SK-N-SH (cell line): ENCODE data around the gene CCNY.

ENCODE experiments used
- CTCF ChIP-seq: fragments of 200-600 bp; sonication (generic); IDR thresholded peaks from 2 replicates; pipeline ENCODE4 v1.6.1; 2017; ENCODE audit warnings: antibody characterized with exemption, mild to moderate bottlenecking, moderate library complexity
- ELF1 ChIP-seq: IDR thresholded peaks from 2 replicates; pipeline ENCODE4 v1.4.0; 2012
- FOXJ3 ChIP-seq: sonication (generic); formaldehyde crosslinking; IDR thresholded peaks from 2 replicates; pipeline ENCODE4 v1.5.1; 2020; ENCODE audit warnings: mild to moderate bottlenecking, missing genetic modification reagents
- JUND ChIP-seq: IDR thresholded peaks from 2 replicates; pipeline ENCODE4 v1.4.0; 2012
- POLR2AphosphoS5 ChIP-seq: IDR thresholded peaks from 2 replicates; pipeline ENCODE4 v1.6.1; 2012; ENCODE audit warnings: low read depth, low read length
- REST ChIP-seq: IDR thresholded peaks from 2 replicates; pipeline ENCODE4 v1.6.1; 2012; ENCODE audit warnings: mild to moderate bottlenecking, low read depth, low read length, moderate library complexity
- RXRA ChIP-seq: IDR thresholded peaks from 2 replicates; pipeline ENCODE4 v1.4.0; 2012; ENCODE audit warnings: low read depth, mild to moderate bottlenecking, borderline replicate concordance
- SMC3 ChIP-seq: IDR thresholded peaks from 2 replicates; pipeline ENCODE4 v1.6.1; 2012; ENCODE audit warnings: low read depth, low read length, improper control_type of control experiment
- USF2 ChIP-seq: fragments of 150-350 bp; IDR thresholded peaks from 2 replicates; pipeline ENCODE4 v1.6.1; 2017; ENCODE audit warnings: antibody characterized with exemption, low read length, low read depth, borderline replicate concordance
- ZBTB33 ChIP-seq: IDR thresholded peaks from 2 replicates; pipeline ENCODE4 v1.4.0; 2012; ENCODE audit warnings: low read depth, borderline replicate concordance
- TF ChIP-seq, protein P1 (sequence below): IDR thresholded peaks from 2 replicates; pipeline ENCODE4; 2012

- no peak for TF ChIP-seq REST
- no peak for TF ChIP-seq CTCF
- no peak for TF ChIP-seq SMC3
- no peak for TF ChIP-seq RXRA
- no peak for TF ChIP-seq ELF1
- no peak for TF ChIP-seq ZBTB33
- TF ChIP-seq USF2, result no peak
- TF ChIP-seq, protein P1, sequence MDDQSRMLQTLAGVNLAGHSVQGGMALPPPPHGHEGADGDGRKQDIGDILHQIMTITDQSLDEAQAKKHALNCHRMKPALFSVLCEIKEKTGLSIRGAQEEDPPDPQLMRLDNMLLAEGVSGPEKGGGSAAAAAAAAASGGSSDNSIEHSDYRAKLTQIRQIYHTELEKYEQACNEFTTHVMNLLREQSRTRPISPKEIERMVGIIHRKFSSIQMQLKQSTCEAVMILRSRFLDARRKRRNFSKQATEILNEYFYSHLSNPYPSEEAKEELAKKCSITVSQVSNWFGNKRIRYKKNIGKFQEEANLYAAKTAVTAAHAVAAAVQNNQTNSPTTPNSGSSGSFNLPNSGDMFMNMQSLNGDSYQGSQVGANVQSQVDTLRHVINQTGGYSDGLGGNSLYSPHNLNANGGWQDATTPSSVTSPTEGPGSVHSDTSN, result no peak
- no peak for TF ChIP-seq JUND
- TF ChIP-seq FOXJ3, result no peak
- no peak for TF ChIP-seq POLR2AphosphoS5
These were observed 241.8 kb downstream of the CCNY start for GRCh38 chr10:35577926-35578617.
